ENCODE data around the gene RUNX1. TPM values are rescaled to one million over a fixed set of nuclear protein-coding genes. Genes with fewer than 3 reads are reported as not detected.

RUNX1 gene
- total RNA-seq, 4 donors from 2014 or later, result 2.9 to 18.7 (median 7.7) TPM

- intact Hi-C loops (cut with DNase I), result no loop called here
- DNase-seq, result no peak
- Histone ChIP-seq H3K4me3 (replicated peaks in 1 of 3) (no peak overlapping the region), H3K4me1 (no peaks in the 10 kb centered on the region), H3K27ac (no peak overlapping the region), H3K9me3 (no peaks in the 10 kb centered on the region), H3K27me3 (no peaks in the 10 kb centered on the region), H3K36me3 (no peaks in the 10 kb centered on the region)
- TF ChIP-seq POLR2A (IDR thresholded peaks at IDR 0.05), result no peak
- TF ChIP-seq CTCF (IDR thresholded peaks at IDR 0.05), result no peak
- 73 to 92% methylated on average over 1 of the region's 1 CpG for WGBS, 2 donors
Measured at GRCh38 chr21:34802180-34802899, 246.8 kb downstream of the RUNX1 start.

- 69 to 75% methylated on average over 2 of the region's 2 CpGs for WGBS, 2 donors
- intact Hi-C loops (cut with DNase I), result no loop called here
Measured at GRCh38 chr21:34801519-34802132, 247.5 kb downstream of the RUNX1 start.

GRCh38 chr21:34800797-34801518 is 248.1 kb downstream of the RUNX1 start:
- no peak for DNase-seq
- Histone ChIP-seq H3K27me3 (no peaks in the 10 kb centered on the region), H3K4me3 (replicated peaks in 1 of 3) (no peak overlapping the region), H3K4me1 (peaks cover 0 to 11% of the 10 kb centered on the region in 2 donors), H3K36me3 (no peaks in the 10 kb centered on the region), H3K27ac (no peak overlapping the region), H3K9me3 (no peaks in the 10 kb centered on the region)
- intact Hi-C loops (cut with DNase I), result no loop called here
- TF ChIP-seq CTCF (IDR thresholded peaks at IDR 0.05) (no peak), POLR2A (IDR thresholded peaks at IDR 0.05) (no peak)
- 74 to 81% methylated on average over 7 of the region's 7 CpGs for WGBS, 2 donors

More at GRCh38 chr21:34801519-34802132, 247.5 kb downstream of the RUNX1 start:
- H3K27ac ChIP-seq, result no peak overlapping the region
- no peak for TF ChIP-seq POLR2A (IDR thresholded peaks at IDR 0.05)
- TF ChIP-seq CTCF (IDR thresholded peaks at IDR 0.05), result peak in 3 of 6 experiments; percentile 20 to 24 (median 20)
- H3K4me3 ChIP-seq (replicated peaks in 1 of 3), result no peak overlapping the region
- H3K27me3 ChIP-seq, result no peaks in the 10 kb centered on the region
- H3K9me3 ChIP-seq, result no peaks in the 10 kb centered on the region
- no peaks in the 10 kb centered on the region for H3K36me3 ChIP-seq
- DNase-seq, result peak; percentile 7 to 15
- peaks cover 0 to 5% of the 10 kb centered on the region in 2 donors for H3K4me1 ChIP-seq

GRCh38 chr21:34799092-34799491 is 250.0 kb downstream of the RUNX1 start:
- no peak for TF ChIP-seq POLR2A (IDR thresholded peaks at IDR 0.05)
- no peak for TF ChIP-seq CTCF (IDR thresholded peaks at IDR 0.05)
- Histone ChIP-seq H3K27ac (no peak overlapping the region), H3K4me1 (peaks cover 0 to 25% of the 10 kb centered on the region in 2 donors), H3K36me3 (no peaks in the 10 kb centered on the region), H3K27me3 (no peaks in the 10 kb centered on the region), H3K4me3 (replicated peaks in 1 of 3) (no peak overlapping the region), H3K9me3 (no peaks in the 10 kb centered on the region)
- peak; percentile 36 to 43 for DNase-seq
- WGBS, 2 donors, result 65 to 68% methylated on average over 6 of the region's 6 CpGs
- intact Hi-C loops (cut with DNase I), result no loop called here
